SHP77 (cell line): Measurements from ENCODE around the gene ALDOB.

Experiments used
- DNase-seq, 2 experiments: peaks; one replicate each; lab custom pipeline; 2025; lab: John Stamatoyannopoulos, UW

ALDOB gene

GRCh38 chr9:101383361-101383760 lies 52.2 kb downstream of the ALDOB start:
- no peak for DNase-seq

- no peak for DNase-seq
Measured at GRCh38 chr9:101381833-101382342, 53.7 kb downstream of the ALDOB start.

GRCh38 chr9:101381118-101381517 lies 54.5 kb downstream of the ALDOB start:
- DNase-seq: no peak

GRCh38 chr9:101380295-101380694 lies 55.3 kb downstream of the ALDOB start:
- DNase-seq: no peak

- DNase-seq: no peak
Measured at GRCh38 chr9:101376111-101376848, 59.3 kb downstream of the ALDOB start.

- DNase-seq: no peak
Measured at GRCh38 chr9:101375546-101375945, 60.0 kb downstream of the ALDOB start.

GRCh38 chr9:101372327-101373118 lies 63.1 kb downstream of the ALDOB start:
- DNase-seq: no peak

- DNase-seq: no peak
Measured at GRCh38 chr9:101371813-101372212, 63.8 kb downstream of the ALDOB start.
